OCI-LY7 (cell line): ENCODE data around the gene WFS1. TPM values are rescaled to one million over a fixed set of nuclear protein-coding genes. Genes with fewer than 3 reads are reported as not detected.
A peak's percentile ranks its signal among the peaks of the same experiment; 100 is the strongest.

Experiments used
- BruUV-seq: library from RNA; stranded (reverse); fragments of 400-500 nt; replicated peaks from 2 replicates; lab custom pipeline; 2021; lab: Mats Ljungman, UMichigan
- CTCF ChIA-PET: fragments of 300-600 bp; sonication (Branson Sonifier 250); formaldehyde crosslinking; loops from one replicate; lab custom pipeline; 2022; ENCODE audit warnings: antibody characterized with exemption; ENCODE audit not compliant: unreplicated experiment; lab: Charles Lee
- POLR2A ChIA-PET: fragments of 300-600 bp; sonication (Branson Sonifier 250); formaldehyde crosslinking; loops from one replicate; lab custom pipeline; 2022; ENCODE audit warnings: antibody characterized with exemption; lab: Charles Lee
- DNase-seq: peaks from one replicate; pipeline ENCODE4 v3.0.0-alpha.2; 2015; ENCODE audit warnings: low spot score
- H2AFZ ChIP-seq: fragments of 200-600 bp; sonication (generic), shearing (Covaris generic); 2 replicates; pipeline ENCODE4 v1.6.1; 2014; ENCODE audit warnings: mild to moderate bottlenecking, antibody characterized with exemption, low read length, moderate library complexity
- H3K27ac ChIP-seq: fragments of 200-600 bp; sonication (generic); 2 replicates; pipeline ENCODE4 v1.5.1; 2014; ENCODE audit warnings: mixed run types, low read depth, mild to moderate bottlenecking, moderate library complexity, low read length, inconsistent platforms; ENCODE audit not compliant: poor library complexity, severe bottlenecking
- H3K36me3 ChIP-seq: fragments of 200-600 bp; sonication (generic); 2 replicates; pipeline ENCODE4 v1.6.1; 2014; ENCODE audit warnings: mild to moderate bottlenecking, antibody characterized with exemption, low read length, moderate library complexity, mixed read lengths; ENCODE audit not compliant: insufficient read depth
- H3K4me1 ChIP-seq: fragments of 200-600 bp; sonication (generic); 2 replicates; pipeline ENCODE4 v1.5.1; 2014; ENCODE audit warnings: mild to moderate bottlenecking, low read length; ENCODE audit not compliant: insufficient read depth, poor library complexity, severe bottlenecking
- H3K4me2 ChIP-seq: fragments of 200-600 bp; sonication (generic); 2 replicates; pipeline ENCODE4 v1.6.1; 2014; ENCODE audit warnings: mild to moderate bottlenecking, low read length
- H3K4me3 ChIP-seq: fragments of 200-600 bp; sonication (generic); 2 replicates; pipeline ENCODE4 v1.5.1; 2014; ENCODE audit warnings: mild to moderate bottlenecking, low read depth, low read length; ENCODE audit not compliant: poor library complexity, severe bottlenecking
- H3K79me2 ChIP-seq: fragments of 200-600 bp; sonication (generic); 2 replicates; pipeline ENCODE4 v1.6.1; 2016; ENCODE audit warnings: low read depth, mild to moderate bottlenecking, low read length, moderate library complexity, mixed read lengths; ENCODE audit not compliant: insufficient read depth
- H3K9me2 ChIP-seq: fragments of 200-600 bp; sonication (generic); 2 replicates; pipeline ENCODE4 v1.6.1; 2016; ENCODE audit warnings: mild to moderate bottlenecking, low read length, mixed read lengths; ENCODE audit not compliant: insufficient read depth
- H3K9me3 ChIP-seq: fragments of 200-600 bp; sonication (generic); 2 replicates; pipeline ENCODE4 v1.6.1; 2014; ENCODE audit warnings: mild to moderate bottlenecking, mixed run types, low read length, mixed read lengths
- H4K20me1 ChIP-seq: fragments of 200-600 bp; sonication (generic); 2 replicates; pipeline ENCODE4 v1.6.1; 2014; ENCODE audit warnings: mild to moderate bottlenecking, antibody characterized with exemption, low read length, moderate library complexity, mixed read lengths; ENCODE audit not compliant: insufficient read depth
- EZH2phosphoT487 ChIP-seq: fragments of 200-600 bp; sonication (generic); IDR thresholded peaks from 2 replicates; pipeline ENCODE4 v1.6.1; 2018; ENCODE audit warnings: low read depth, borderline replicate concordance, mild to moderate bottlenecking, mixed run types, antibody characterized with exemption, low read length, moderate library complexity, mixed read lengths
- intact Hi-C: fragments of 100-400 bp; cut with micrococcal nuclease; formaldehyde crosslinking; loops from one replicate; pipeline ENCODE4 v1.10.0; 2022; ENCODE audit not compliant: unreplicated experiment
- total RNA-seq, 2 experiments: library from RNA; depleted of rRNA in 1 of 2; stranded (reverse); fragments of >200 nt in 1 of 2; shearing (Covaris generic) in 1 of 2; gene quantifications; 2 replicates each; pipeline ENCODE4 v1.2.3, GENCODE V29; 2014 to 2022
- TF ChIP-seq, protein P1 (sequence below): fragments of 200-600 bp; sonication (generic); conservative IDR thresholded peaks from 2 replicates; pipeline ENCODE4 v1.5.1; 2014; ENCODE audit warnings: mild to moderate bottlenecking, antibody characterized with exemption, low read length, moderate library complexity, mixed read lengths

Gene WFS1
- total RNA-seq, 2 experiments from 2014 or later = 6.1 to 14.5 TPM

DNA sequence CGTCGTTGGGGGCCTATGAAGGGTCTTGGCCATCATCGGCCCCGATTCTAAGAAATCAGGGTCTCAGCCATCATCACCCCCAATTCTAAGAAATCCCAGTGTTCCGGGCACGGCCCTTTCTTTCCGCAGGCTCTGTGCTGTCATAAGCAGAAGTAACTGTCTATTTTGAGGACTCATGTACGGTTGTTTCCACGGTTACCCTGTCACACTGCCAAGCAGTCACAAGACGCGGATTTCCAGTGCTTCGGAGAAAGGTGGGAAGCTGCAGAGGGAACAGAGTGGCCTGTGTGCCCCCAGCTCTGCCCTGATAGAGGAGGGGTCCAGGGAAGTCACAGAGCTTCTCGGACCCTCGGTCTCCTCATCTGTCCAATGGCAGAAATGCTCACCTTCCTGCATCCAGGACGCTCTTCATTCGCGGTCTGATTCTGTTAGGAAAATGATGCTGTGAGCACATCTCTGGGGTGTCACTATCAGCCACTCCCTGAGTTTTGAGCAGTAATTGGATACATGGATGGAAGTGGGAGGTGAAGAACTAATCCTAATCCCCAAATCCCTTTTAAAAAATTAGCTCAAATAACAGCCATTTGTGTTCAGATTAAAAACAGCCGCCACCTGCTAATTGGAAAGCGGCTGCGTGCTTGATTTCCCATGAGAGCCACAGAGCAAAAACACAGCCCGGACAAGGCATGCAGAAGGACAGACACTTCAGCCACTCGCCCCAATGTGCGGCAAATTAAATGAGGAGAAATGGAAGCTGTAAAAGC lies 73.1 kb downstream of the WFS1 start:
- TF ChIP-seq, protein P1, sequence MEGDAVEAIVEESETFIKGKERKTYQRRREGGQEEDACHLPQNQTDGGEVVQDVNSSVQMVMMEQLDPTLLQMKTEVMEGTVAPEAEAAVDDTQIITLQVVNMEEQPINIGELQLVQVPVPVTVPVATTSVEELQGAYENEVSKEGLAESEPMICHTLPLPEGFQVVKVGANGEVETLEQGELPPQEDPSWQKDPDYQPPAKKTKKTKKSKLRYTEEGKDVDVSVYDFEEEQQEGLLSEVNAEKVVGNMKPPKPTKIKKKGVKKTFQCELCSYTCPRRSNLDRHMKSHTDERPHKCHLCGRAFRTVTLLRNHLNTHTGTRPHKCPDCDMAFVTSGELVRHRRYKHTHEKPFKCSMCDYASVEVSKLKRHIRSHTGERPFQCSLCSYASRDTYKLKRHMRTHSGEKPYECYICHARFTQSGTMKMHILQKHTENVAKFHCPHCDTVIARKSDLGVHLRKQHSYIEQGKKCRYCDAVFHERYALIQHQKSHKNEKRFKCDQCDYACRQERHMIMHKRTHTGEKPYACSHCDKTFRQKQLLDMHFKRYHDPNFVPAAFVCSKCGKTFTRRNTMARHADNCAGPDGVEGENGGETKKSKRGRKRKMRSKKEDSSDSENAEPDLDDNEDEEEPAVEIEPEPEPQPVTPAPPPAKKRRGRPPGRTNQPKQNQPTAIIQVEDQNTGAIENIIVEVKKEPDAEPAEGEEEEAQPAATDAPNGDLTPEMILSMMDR = no peak
- TF ChIP-seq EZH2phosphoT487 = no peak
- Histone ChIP-seq H3K36me3 (no peaks in the 10 kb centered on the region), H2AFZ (no peak overlapping the region), H3K9me2 (no peaks in the 10 kb centered on the region), H3K79me2 (no peaks in the 10 kb centered on the region), H4K20me1 (no peaks in the 10 kb centered on the region; the same call in 1 of the 2 replicates), H3K27ac (no peak overlapping the region), H3K4me1 (peaks cover 12% of the 10 kb centered on the region), H3K4me2 (no peak overlapping the region), H3K4me3 (no peak overlapping the region), H3K9me3 (no peaks in the 10 kb centered on the region)
- BruUV-seq = no TSS peak
- ChIA-PET CTCF (no interaction called here), POLR2A (no interaction called here)
- DNase-seq = no peak
- intact Hi-C loops = no loop called here

DNA sequence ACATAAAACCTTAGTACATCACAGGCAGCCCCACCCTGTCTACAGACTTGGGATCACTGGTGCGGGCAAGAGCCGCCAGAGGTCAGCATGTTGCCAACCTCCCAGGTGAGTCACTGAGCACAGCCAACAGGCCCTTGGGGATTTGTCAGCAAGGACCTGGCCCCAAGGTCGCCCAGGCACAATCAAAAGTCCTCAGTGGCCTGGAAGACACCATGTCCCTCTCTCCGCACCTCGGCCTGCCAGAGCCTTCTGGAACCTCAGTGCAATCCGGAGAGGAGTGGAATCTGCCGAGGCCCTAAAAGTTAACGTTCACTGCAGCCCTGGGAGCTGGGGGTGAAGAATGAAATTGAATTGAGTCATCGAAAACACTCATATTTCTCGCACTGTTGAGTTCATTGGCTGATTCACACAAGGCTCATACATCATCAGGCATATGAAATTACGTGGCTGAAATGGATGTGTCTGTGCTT lies 74.3 kb downstream of the WFS1 start:
- Histone ChIP-seq H4K20me1 (no peaks in the 10 kb centered on the region), H2AFZ (no peak overlapping the region), H3K9me3 (no peaks in the 10 kb centered on the region), H3K27ac (no peak overlapping the region), H3K79me2 (no peaks in the 10 kb centered on the region), H3K4me2 (no peak overlapping the region), H3K4me1 (no peaks in the 10 kb centered on the region), H3K36me3 (no peaks in the 10 kb centered on the region), H3K4me3 (no peak overlapping the region), H3K9me2 (no peaks in the 10 kb centered on the region)
- CTCF ChIA-PET = no interaction called here
- no TSS peak for BruUV-seq
- POLR2A ChIA-PET = no interaction called here
- no peak for TF ChIP-seq EZH2phosphoT487
- TF ChIP-seq, protein P1 = peak; percentile 63
- intact Hi-C loops = no loop called here
- DNase-seq = peak; percentile 30
